ENCODE measurements around the gene MAPK8IP2.

- TF ChIP-seq, protein P1, sequence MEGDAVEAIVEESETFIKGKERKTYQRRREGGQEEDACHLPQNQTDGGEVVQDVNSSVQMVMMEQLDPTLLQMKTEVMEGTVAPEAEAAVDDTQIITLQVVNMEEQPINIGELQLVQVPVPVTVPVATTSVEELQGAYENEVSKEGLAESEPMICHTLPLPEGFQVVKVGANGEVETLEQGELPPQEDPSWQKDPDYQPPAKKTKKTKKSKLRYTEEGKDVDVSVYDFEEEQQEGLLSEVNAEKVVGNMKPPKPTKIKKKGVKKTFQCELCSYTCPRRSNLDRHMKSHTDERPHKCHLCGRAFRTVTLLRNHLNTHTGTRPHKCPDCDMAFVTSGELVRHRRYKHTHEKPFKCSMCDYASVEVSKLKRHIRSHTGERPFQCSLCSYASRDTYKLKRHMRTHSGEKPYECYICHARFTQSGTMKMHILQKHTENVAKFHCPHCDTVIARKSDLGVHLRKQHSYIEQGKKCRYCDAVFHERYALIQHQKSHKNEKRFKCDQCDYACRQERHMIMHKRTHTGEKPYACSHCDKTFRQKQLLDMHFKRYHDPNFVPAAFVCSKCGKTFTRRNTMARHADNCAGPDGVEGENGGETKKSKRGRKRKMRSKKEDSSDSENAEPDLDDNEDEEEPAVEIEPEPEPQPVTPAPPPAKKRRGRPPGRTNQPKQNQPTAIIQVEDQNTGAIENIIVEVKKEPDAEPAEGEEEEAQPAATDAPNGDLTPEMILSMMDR (IDR thresholded peaks at IDR 0.05): no peak
- TF ChIP-seq POLR2A (IDR thresholded peaks at IDR 0.05): no peak
These were observed 28.0 kb downstream of the MAPK8IP2 start for GRCh38 chr22:50628543-50629134.
